Measurements from ENCODE around the gene ZNF655. TPM values are rescaled to one million over a fixed set of nuclear protein-coding genes. Genes with fewer than 3 reads are reported as not detected.

The ZNF655 gene
- total and polyA plus RNA-seq, 2 experiments from 2014 or later = 20.6 to 55.8 TPM

DNA sequence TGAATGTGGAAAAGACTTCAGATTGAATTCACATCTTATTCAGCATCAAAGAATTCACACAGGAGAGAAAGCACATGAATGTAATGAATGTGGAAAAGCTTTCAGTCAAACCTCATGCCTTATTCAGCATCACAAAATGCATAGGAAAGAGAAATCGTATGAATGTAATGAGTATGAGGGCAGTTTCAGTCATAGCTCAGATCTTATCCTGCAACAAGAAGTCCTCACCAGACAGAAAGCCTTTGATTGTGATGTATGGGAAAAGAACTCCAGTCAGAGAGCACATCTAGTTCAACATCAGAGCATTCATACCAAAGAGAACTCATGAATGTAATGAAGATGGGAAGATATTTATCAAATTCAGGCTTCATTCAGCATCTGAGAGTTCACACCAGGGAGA is 14.8 kb downstream of the ZNF655 start (continued):
- TF ChIP-seq ZNF462 (CRISPR knock-in tag; IDR thresholded peaks at IDR 0.05) = no peak
- no peak for TF ChIP-seq ZNF114 (CRISPR knock-in tag; IDR thresholded peaks at IDR 0.05)
- TF ChIP-seq EZH2phosphoT487 (IDR thresholded peaks at IDR 0.05; ENCODE audit: unreplicated experiment) = no peak

DNA sequence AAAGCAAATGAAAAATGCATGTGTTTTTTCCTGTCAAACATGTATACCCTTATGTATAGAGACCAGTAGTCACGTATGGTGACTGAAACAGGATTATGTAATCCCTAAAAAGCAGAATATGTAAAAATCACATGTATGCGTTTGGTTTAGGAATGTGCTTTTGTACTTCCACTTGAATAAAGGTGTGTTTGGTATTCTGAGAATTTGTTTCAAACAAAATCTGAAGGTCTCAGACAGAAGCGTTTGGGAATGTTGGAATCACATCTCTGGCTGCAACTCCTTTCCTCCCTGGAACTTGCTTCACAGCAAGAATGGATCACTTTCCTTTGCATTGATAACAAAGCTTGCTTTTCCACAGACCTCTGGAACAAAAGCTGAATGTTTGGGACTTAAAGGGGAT is 17.8 kb downstream of the ZNF655 start:
- H3K36me3 Mint-ChIP-seq (ENCODE audit: low read depth) = peaks cover 27% of the 10 kb centered on the region
- Histone ChIP-seq H3K9me2 (ENCODE audit: insufficient read depth) (no peaks in the 10 kb centered on the region), H3K36me3 (ENCODE audit: insufficient read depth) (peaks cover 10% of the 10 kb centered on the region; the same call in 1 of the 2 replicates), H3K4me2 (no peak overlapping the region), H3K4me3 (no peak overlapping the region), H2AFZ (no peak overlapping the region), H3K79me2 (replicated peaks; ENCODE audit: insufficient read depth) (no peaks in the 10 kb centered on the region), H3K27ac (ENCODE audit: low read depth) (peak overlapping the region; percentile 5), H3F3A (replicated peaks; ENCODE audit: low read depth) (0 out of 2 replicates have a peak, but pooled peaks cover 14% of the 10 kb centered on the region), H4K20me1 (replicated peaks; ENCODE audit: insufficient read depth) (no peaks in the 10 kb centered on the region), H3K4me1 (ENCODE audit: insufficient read depth) (peaks cover 24% of the 10 kb centered on the region), H3K27me3 (ENCODE audit: insufficient read depth) (no peaks in the 10 kb centered on the region; the same call in 1 of the 2 replicates)
- peaks cover 4% of the 10 kb centered on the region for H3K27me3 Mint-ChIP-seq (ENCODE audit: insufficient read depth, low read depth, poor library complexity)
- no peak overlapping the region for H3K4me3 Mint-ChIP-seq
- no peaks in the 10 kb centered on the region for H3K9me3 Mint-ChIP-seq
- peaks cover 21% of the 10 kb centered on the region for H3K4me1 Mint-ChIP-seq
- DNase-seq (ENCODE audit: low spot score) = peak; percentile 56
- TF ChIP-seq ZNF462 (CRISPR knock-in tag; IDR thresholded peaks at IDR 0.05) (no peak), ZNF114 (CRISPR knock-in tag; IDR thresholded peaks at IDR 0.05) (no peak), CREB1 (CRISPR knock-in tag; IDR thresholded peaks at IDR 0.05; ENCODE audit: low read depth) (no peak), NANOG (IDR thresholded peaks at IDR 0.05; ENCODE audit: borderline replicate concordance) (no peak), ZNF331 (CRISPR knock-in tag; IDR thresholded peaks at IDR 0.05; ENCODE audit: low read depth) (no peak), JUNB (IDR thresholded peaks at IDR 0.05; ENCODE audit: unreplicated experiment) (no peak)
- ATAC-seq = no peak
- H3K27ac Mint-ChIP-seq = 0 out of 2 replicates have a peak overlapping the region, but pooled peaks have one; percentile 49

Measured in GM23338 (cell line).